B cell (primary cell): ENCODE data around the gene GPX2. TPM values are rescaled to one million over a fixed set of nuclear protein-coding genes. Genes with fewer than 3 reads are reported as not detected.

Source experiments
- ATAC-seq: fragments of 200-7000 bp; cut with Tn5 transposase; one replicate; pipeline ENCODE4 v1.10.0; 2021; ENCODE audit warnings: low read depth, mild to moderate bottlenecking, moderate number of reproducible peaks, moderate library complexity
- CTCF ChIA-PET: fragments of 350-600 bp; sonication (Branson Sonifier 250); formaldehyde crosslinking; loops from one replicate; lab custom pipeline; 2021; ENCODE audit warnings: antibody characterized with exemption, inconsistent platforms; lab: Charles Lee
- POLR2A ChIA-PET: fragments of 350-600 bp; sonication (Branson Sonifier 250); formaldehyde crosslinking; loops from one replicate; lab custom pipeline; 2021; ENCODE audit warnings: antibody characterized with exemption; lab: Charles Lee
- DNase-seq: peaks from one replicate; pipeline ENCODE4 v3.0.0; 2013
- H2AFZ ChIP-seq: 2 replicates; pipeline ENCODE4 v1.6.1; 2012; ENCODE audit warnings: mild to moderate bottlenecking, low read depth, low read length; ENCODE audit not compliant: insufficient read depth, poor library complexity, severe bottlenecking
- H3K27ac ChIP-seq, 2 donors: 1 replicate in 1 of 2; 2 replicates in 1 of 2; pipeline ENCODE4 v1.5.1; 2012 to 2013; ENCODE audit warnings: low read length in 2 of 2, mild to moderate bottlenecking in 2 of 2, moderate library complexity in 1 of 2
- H3K27me3 ChIP-seq, 4 experiments: fragments of 200-600 bp in 1 of 4; sonication (generic) in 1 of 4; replicated peaks in 1 of 4; 1 replicate in 2 of 4; 2 replicates in 2 of 4; pipeline versions ENCODE4 v1.6.1 to v1.7.0; 2013 to 2016; ENCODE audit warnings: low read length in 3 of 4, mild to moderate bottlenecking in 2 of 4, mixed read lengths in 1 of 4, moderate library complexity in 1 of 4; ENCODE audit not compliant: insufficient read depth in 4 of 4, control insufficient read depth in 3 of 4; ENCODE audit errors: control extremely low read depth in 1 of 4
- H3K36me3 ChIP-seq, 2 experiments: replicated peaks in 1 of 2; 1 replicate in 1 of 2; 2 replicates in 1 of 2; pipeline versions ENCODE4 v1.6.1 to v1.7.1; 2013; ENCODE audit warnings: low read length in 1 of 2; ENCODE audit not compliant: insufficient read depth in 2 of 2, control insufficient read depth in 1 of 2; ENCODE audit errors: control extremely low read depth in 1 of 2, extremely low read depth in 1 of 2
- H3K4me1 ChIP-seq, 2 donors: fragments of 200-600 bp in 1 of 2; sonication (generic) in 1 of 2; 1 replicate in 1 of 2; 2 replicates in 1 of 2; pipeline versions ENCODE4 v1.5.1 to v1.6.1; 2013 to 2017; ENCODE audit warnings: low read length in 2 of 2; ENCODE audit not compliant: control insufficient read depth in 2 of 2, insufficient read depth in 2 of 2
- H3K4me2 ChIP-seq: replicated peaks from 2 replicates; pipeline ENCODE3; 2012; ENCODE audit warnings: mild to moderate bottlenecking, low read depth, low read length; ENCODE audit not compliant: poor library complexity, severe bottlenecking
- H3K4me3 ChIP-seq, 5 experiments: fragments of 200-600 bp in 1 of 5; sonication (generic) in 1 of 5; 1 replicate in 3 of 5; 2 replicates in 2 of 5; pipeline versions ENCODE4 v1.5.1 to v1.7.0; 2011 to 2016; ENCODE audit warnings: low read length in 4 of 5, mild to moderate bottlenecking in 4 of 5, low read depth in 2 of 5, control low read depth in 1 of 5, moderate library complexity in 1 of 5; ENCODE audit not compliant: insufficient read depth in 1 of 5; ENCODE audit errors: control extremely low read depth in 1 of 5, extremely low read depth in 1 of 5
- H3K79me2 ChIP-seq: fragments of 200-600 bp; sonication (generic); one replicate; pipeline ENCODE4 v1.6.0; 2016; ENCODE audit warnings: low read length; ENCODE audit not compliant: control insufficient read depth, insufficient read depth
- H3K9ac ChIP-seq: fragments of 200-600 bp; sonication (generic); 2 replicates; pipeline ENCODE4 v1.6.1; 2017; ENCODE audit warnings: mild to moderate bottlenecking, low read length, moderate library complexity
- H3K9me3 ChIP-seq, 3 donors: one replicate each; pipeline versions ENCODE4 v1.6.1 to v1.7.1; 2013; ENCODE audit warnings: low read length in 2 of 3; ENCODE audit not compliant: control insufficient read depth in 2 of 3, insufficient read depth in 1 of 3; ENCODE audit errors: control extremely low read depth in 1 of 3
- H4K20me1 ChIP-seq: 2 replicates; pipeline ENCODE4 v1.6.0; 2012; ENCODE audit warnings: mild to moderate bottlenecking, low read length; ENCODE audit not compliant: insufficient read depth, control insufficient read depth, poor library complexity, severe bottlenecking
- H3K27ac Mint-ChIP-seq: one replicate; pipeline ENCODE4 v1.8.0; 2021; ENCODE audit warnings: mixed read lengths
- H3K27me3 Mint-ChIP-seq: one replicate; pipeline ENCODE4 v1.8.0; 2021; ENCODE audit warnings: mixed read lengths
- H3K4me1 Mint-ChIP-seq: one replicate; pipeline ENCODE4 v1.8.0; 2021; ENCODE audit warnings: mixed read lengths
- H3K4me3 Mint-ChIP-seq: one replicate; pipeline ENCODE4 v1.8.0; 2021; ENCODE audit warnings: mixed read lengths
- H3K9me3 Mint-ChIP-seq: one replicate; pipeline ENCODE4 v1.8.0; 2022; ENCODE audit warnings: mixed read lengths; ENCODE audit not compliant: insufficient read depth
- EZH2 ChIP-seq: IDR thresholded peaks from 2 replicates; pipeline ENCODE4 v1.6.1; 2012; ENCODE audit warnings: borderline replicate concordance, low read depth, mild to moderate bottlenecking, moderate library complexity, low read length; ENCODE audit not compliant: insufficient read depth, poor library complexity, severe bottlenecking
- WGBS: methylation state at CpG from one replicate; pipeline ENCODE4 v1.1.5; 2013; ENCODE audit warnings: missing lambda C conversion rate; ENCODE audit not compliant: insufficient coverage; 5-methylcytosine and 5-hydroxymethylcytosine counted together
- intact Hi-C: fragments of 100-400 bp; cut with micrococcal nuclease; formaldehyde crosslinking; loops from one replicate; pipeline ENCODE4 v1.10.0; 2022
- polyA plus RNA-seq: library from polyadenylated mRNA; depleted of rRNA; stranded (reverse); fragments of >200 nt; gene quantifications from 2 replicates; pipeline ENCODE4 v1.2.3, GENCODE V29; 2012
- small RNA-seq: library from RNA; depleted of rRNA; stranded (forward); fragments of <200 nt; gene quantifications from one replicate; pipeline ENCODE3, GENCODE V24; 2012; ENCODE audit warnings: low replicate concordance, low read depth; ENCODE audit not compliant: insufficient read length
- total RNA-seq, 2 donors: library from RNA; stranded (reverse); fragments of 120-200 nt in 1 of 2; gene quantifications; 1 replicate in 1 of 2; 2 replicates in 1 of 2; pipeline versions ENCODE4 v1.2.3 to v1.2.4, GENCODE V29; 2013 to 2022
- TF ChIP-seq, protein P1 (sequence below): fragments of 200-600 bp; IDR thresholded peaks from one replicate; pipeline ENCODE4 v1.8.0; 2022; ENCODE audit warnings: antibody characterized with exemption, mild to moderate bottlenecking

Gene GPX2
- total and polyA plus RNA-seq, 2 donors (not counting 1 experiment from before 2014, with no cell fraction given): not detected

DNA sequence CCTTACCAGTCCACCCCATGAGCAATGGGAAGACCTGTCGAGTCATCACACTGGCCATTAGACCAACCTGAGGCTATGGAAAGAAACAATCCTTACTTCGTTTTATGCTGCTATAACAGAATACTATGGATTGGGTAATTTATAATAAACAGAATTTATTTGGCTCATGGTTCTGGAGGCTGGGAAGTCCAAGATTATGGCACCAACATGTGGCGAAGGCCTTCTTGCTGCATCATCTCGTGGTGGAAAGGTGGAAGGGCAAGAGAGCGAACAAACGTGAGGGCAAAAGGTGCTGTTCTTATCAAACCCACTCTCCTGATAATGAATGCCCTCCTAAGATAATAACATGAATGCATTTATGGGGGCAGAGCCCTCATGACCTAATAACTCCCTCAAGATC, 53.2 kb downstream of the GPX2 start:
- Histone ChIP-seq H3K27ac (no peak overlapping the region), H3K4me3 (no peak overlapping the region), H4K20me1 (no peaks in the 10 kb centered on the region), H3K36me3 (no peaks in the 10 kb centered on the region), H3K9ac (no peak overlapping the region), H2AFZ (no peak overlapping the region), H3K9me3 (no peaks in the 10 kb centered on the region), H3K27me3 (peaks cover 0 to 7% (median 4%) of the 10 kb centered on the region in 4 experiments), H3K4me2 (no peak overlapping the region), H3K79me2 (no peaks in the 10 kb centered on the region), H3K4me1 (no peaks in the 10 kb centered on the region)
- H3K9me3 Mint-ChIP-seq: no peaks in the 10 kb centered on the region
- CTCF ChIA-PET: interaction anchor here (0.6 to 4.5 kb wide), 5 partner anchors 11 to 89 kb away, joined by 4 to 105 read pairs (median 9); no protein-coding TSS in a partner anchor
- ATAC-seq (no peak), DNase-seq (no peak)
- no peak overlapping the region for H3K27ac Mint-ChIP-seq
- peaks cover 43% of the 10 kb centered on the region for H3K27me3 Mint-ChIP-seq
- no peak overlapping the region for H3K4me3 Mint-ChIP-seq
- POLR2A ChIA-PET: no interaction called here
- no peaks in the 10 kb centered on the region for H3K4me1 Mint-ChIP-seq
- TF ChIP-seq EZH2: no peak
- TF ChIP-seq, protein P1, sequence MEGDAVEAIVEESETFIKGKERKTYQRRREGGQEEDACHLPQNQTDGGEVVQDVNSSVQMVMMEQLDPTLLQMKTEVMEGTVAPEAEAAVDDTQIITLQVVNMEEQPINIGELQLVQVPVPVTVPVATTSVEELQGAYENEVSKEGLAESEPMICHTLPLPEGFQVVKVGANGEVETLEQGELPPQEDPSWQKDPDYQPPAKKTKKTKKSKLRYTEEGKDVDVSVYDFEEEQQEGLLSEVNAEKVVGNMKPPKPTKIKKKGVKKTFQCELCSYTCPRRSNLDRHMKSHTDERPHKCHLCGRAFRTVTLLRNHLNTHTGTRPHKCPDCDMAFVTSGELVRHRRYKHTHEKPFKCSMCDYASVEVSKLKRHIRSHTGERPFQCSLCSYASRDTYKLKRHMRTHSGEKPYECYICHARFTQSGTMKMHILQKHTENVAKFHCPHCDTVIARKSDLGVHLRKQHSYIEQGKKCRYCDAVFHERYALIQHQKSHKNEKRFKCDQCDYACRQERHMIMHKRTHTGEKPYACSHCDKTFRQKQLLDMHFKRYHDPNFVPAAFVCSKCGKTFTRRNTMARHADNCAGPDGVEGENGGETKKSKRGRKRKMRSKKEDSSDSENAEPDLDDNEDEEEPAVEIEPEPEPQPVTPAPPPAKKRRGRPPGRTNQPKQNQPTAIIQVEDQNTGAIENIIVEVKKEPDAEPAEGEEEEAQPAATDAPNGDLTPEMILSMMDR: no peak
- intact Hi-C loops: loop anchor here (10.0 kb wide), 1 partner anchor 545 kb away; no protein-coding TSS in a partner anchor
- WGBS: no CpG with 5 or more reads among the region's 6 CpGs

Small RNAs within 50 kb of the gene (small RNA-seq; reads per million reads assigned to genes)
- not detected for gene RPPH1-2P

Other genes starting within 250 kb of the GPX2 start
- 0.12 and 0.22 TPM in 2 replicates for gene PLEKHG3, start 238.3 kb downstream of the GPX2 start, total RNA-seq
- gene PLEKHG3, start 238.3 kb downstream of the GPX2 start, polyA plus RNA-seq: 0.25 and 0.63 TPM in 2 replicates
- gene SPTB, start 62.8 kb downstream of the GPX2 start, total RNA-seq: 0.12 TPM in 2 replicates
- not detected in 2 replicates for gene SPTB, start 62.8 kb downstream of the GPX2 start, polyA plus RNA-seq
- gene CHURC1, start 28.3 kb downstream of the GPX2 start, total RNA-seq: 67.7 and 77.1 TPM in 2 replicates
- 29.7 and 34.5 TPM in 2 replicates for gene CHURC1, start 28.3 kb downstream of the GPX2 start, polyA plus RNA-seq
- gene RAB15, start 29.6 kb upstream of the GPX2 start, total RNA-seq: 0.17 and 0.32 TPM in 2 replicates
- gene RAB15, start 29.6 kb upstream of the GPX2 start, polyA plus RNA-seq: 0.19 and 2.3 TPM in 2 replicates
- gene FNTB, start 44.1 kb upstream of the GPX2 start, total RNA-seq: 7.7 and 10.2 TPM in 2 replicates
- 4.5 and 6.6 TPM in 2 replicates for gene FNTB, start 44.1 kb upstream of the GPX2 start, polyA plus RNA-seq
- gene MAX, start 159.8 kb upstream of the GPX2 start, total RNA-seq: 127 and 130 TPM in 2 replicates
- gene MAX, start 159.8 kb upstream of the GPX2 start, polyA plus RNA-seq: 98.6 and 130 TPM in 2 replicates